Medulla oblongata (tissue), 1 donor: ENCODE data around the gene GSTA5.
"Not testable (repeated sequence)": the region's sequence is repeated elsewhere in the genome, so short reads cannot be mapped to it uniquely, and the experiment has no call there.

Experiments
- DNase-seq: peaks from one replicate; pipeline ENCODE4 v3.0.0-alpha.2; 2015; ENCODE audit errors: extremely low spot score

GSTA5 gene

GRCh38 chr6:52789658-52790057, 51.0 kb downstream of the GSTA5 start:
- not testable (repeated sequence) for DNase-seq

GRCh38 chr6:52788478-52788877, 52.1 kb downstream of the GSTA5 start:
- no peak for DNase-seq

DNA sequence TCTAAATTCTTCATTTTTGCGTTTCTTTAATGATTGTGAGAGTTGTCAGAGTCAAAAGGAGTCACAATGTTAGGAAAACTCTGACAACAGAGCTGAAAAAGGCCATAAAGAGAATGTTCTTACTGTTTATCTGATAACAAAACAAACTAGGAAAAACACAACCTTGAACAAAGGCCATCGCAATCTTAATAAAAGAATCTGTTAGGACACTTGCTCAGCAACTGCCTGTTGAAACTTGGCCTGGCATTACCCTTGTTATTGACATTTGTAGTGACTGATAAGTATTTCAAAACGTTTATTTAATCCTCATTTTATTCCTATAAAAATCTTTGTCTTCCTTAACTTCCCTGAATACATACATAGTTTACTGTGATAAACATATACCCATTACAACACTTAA, 52.7 kb downstream of the GSTA5 start:
- no peak for DNase-seq

DNA sequence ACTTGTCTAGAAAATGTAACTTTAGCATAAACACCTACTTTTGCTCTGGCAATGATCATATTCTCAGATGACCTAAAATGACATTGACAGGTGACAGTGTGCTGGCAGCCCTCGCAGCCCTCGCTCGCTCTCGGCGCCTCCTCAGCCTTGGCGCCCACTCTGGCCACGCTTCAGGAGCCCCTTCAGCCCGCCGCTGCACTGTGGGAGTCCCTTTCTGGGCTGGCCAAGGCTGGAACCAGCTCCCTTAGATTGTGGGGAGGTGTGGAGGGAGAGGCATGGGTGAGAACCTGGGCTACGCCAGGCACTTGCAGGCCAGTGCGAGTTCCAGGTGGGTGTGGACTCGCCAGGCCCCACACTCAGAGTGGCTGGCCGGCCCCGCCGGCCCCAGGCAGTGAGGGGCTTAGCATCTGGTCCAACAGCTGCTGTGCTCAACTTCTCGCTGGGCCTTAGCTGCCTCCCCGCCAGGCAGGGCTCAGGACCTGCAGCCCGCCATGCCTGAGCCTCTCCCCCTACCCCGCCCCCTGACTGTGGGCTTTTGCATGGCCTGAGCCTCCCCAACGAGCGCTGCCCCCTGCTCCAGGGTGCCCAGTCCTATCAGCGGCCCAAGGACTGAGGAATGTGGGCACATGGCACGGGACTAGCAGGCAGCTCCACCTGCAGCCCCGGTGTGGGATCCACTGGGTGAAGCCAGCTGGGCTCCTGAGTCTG, 54.2 kb downstream of the GSTA5 start:
- DNase-seq = no peak

- DNase-seq = not testable (repeated sequence)
These were observed 57.8 kb downstream of the GSTA5 start for GRCh38 chr6:52782696-52783274.

DNA sequence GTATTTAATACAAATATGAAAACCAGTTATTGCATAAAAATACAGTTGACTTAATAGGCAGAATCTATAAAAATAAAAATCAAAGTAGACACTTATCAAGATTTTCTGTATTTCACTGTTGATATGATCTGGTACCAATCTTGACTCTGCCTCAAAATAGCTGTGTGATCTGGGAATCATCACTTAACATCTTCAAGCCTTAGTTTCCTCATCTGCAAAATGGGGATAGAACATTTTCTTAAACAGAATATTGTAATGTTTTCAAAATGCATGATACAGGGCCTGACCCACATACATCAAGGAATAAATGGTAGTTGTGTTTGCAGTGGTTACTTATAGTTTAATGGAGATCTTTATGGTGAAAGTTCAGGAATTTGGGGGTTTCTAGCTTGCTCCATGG, 58.4 kb downstream of the GSTA5 start:
- DNase-seq = not testable (repeated sequence)
